GM12864 (cell line): Measurements from ENCODE around the gene HECW1.
"Not testable (repeated sequence)": the region's sequence is repeated elsewhere in the genome, so short reads cannot be mapped to it uniquely, and the experiment has no call there.

ENCODE experiments used
- DNase-seq: peaks from one replicate; pipeline ENCODE4 v3.0.0-alpha.2; 2011; ENCODE audit warnings: low read depth
- H3K4me3 ChIP-seq: 2 replicates; pipeline ENCODE4 v1.5.1; 2011; ENCODE audit warnings: mild to moderate bottlenecking, low read depth, low read length, control low read depth
- CTCF ChIP-seq: IDR thresholded peaks from 2 replicates; pipeline ENCODE4 v1.5.1; 2011; ENCODE audit warnings: low read depth, mild to moderate bottlenecking, moderate library complexity, low read length, control low read depth, inconsistent platforms; ENCODE audit errors: missing control alignments

HECW1 gene

GRCh38 chr7:43199371-43200160 lies 87.1 kb downstream of the HECW1 start:
- no peak for TF ChIP-seq CTCF
- H3K4me3 ChIP-seq = no peak overlapping the region
- no peak for DNase-seq

- no peak overlapping the region for H3K4me3 ChIP-seq
- DNase-seq = no peak
- TF ChIP-seq CTCF = no peak
These were observed 89.5 kb downstream of the HECW1 start for GRCh38 chr7:43201912-43202311.

- no peak overlapping the region for H3K4me3 ChIP-seq
- TF ChIP-seq CTCF = no peak
- DNase-seq = no peak
These were observed 91.6 kb downstream of the HECW1 start for GRCh38 chr7:43204081-43204480.

GRCh38 chr7:43205171-43205795 lies 92.8 kb downstream of the HECW1 start:
- no peak for DNase-seq
- no peak for TF ChIP-seq CTCF
- no peak overlapping the region for H3K4me3 ChIP-seq

GRCh38 chr7:43208242-43208641 lies 95.8 kb downstream of the HECW1 start:
- no peak for DNase-seq
- H3K4me3 ChIP-seq = no peak overlapping the region
- TF ChIP-seq CTCF = no peak

- not testable (repeated sequence) for H3K4me3 ChIP-seq, DNase-seq
These were observed 98.1 kb downstream of the HECW1 start for GRCh38 chr7:43210539-43210938.

GRCh38 chr7:43211286-43211685 lies 98.8 kb downstream of the HECW1 start:
- TF ChIP-seq CTCF = no peak
- no peak overlapping the region for H3K4me3 ChIP-seq
- no peak for DNase-seq
